HepG2 (cell line): ENCODE data around the gene ZBTB7C. TPM values are rescaled to one million over a fixed set of nuclear protein-coding genes. Genes with fewer than 3 reads are reported as not detected.

ENCODE experiments used
- ATAC-seq: fragments of 200-7000 bp; cut with Tn5 transposase; 3 replicates; pipeline ENCODE4 v1.9.1; 2020; ENCODE audit warnings: mild to moderate bottlenecking, moderate library complexity
- BruUV-seq: library from RNA; stranded (reverse); fragments of 400-500 nt; replicated peaks from 2 replicates; lab custom pipeline; 2021; lab: Mats Ljungman, UMichigan
- CTCF ChIA-PET: fragments of 300-600 bp; formaldehyde crosslinking; extraction: SDS; loops from one replicate; lab custom pipeline; 2021; ENCODE audit warnings: low total read pairs, inconsistent platforms, low intra/inter-chr PET ratio; lab: Yijun Ruan, JAX
- POLR2A ChIA-PET: fragments of 350-600 bp; sonication (Branson Sonifier 250); formaldehyde crosslinking; loops from one replicate; lab custom pipeline; 2020; ENCODE audit warnings: antibody characterized with exemption, inconsistent platforms; lab: Yijun Ruan, JAX
- DNase-seq: peaks from one replicate; pipeline ENCODE4 v3.0.0-alpha.2; 2015; ENCODE audit warnings: low spot score
- FAIRE-seq: peaks from 3 replicates; lab custom pipeline; 2011; peaks lifted over from hg19 to GRCh38; lab: Jason Lieb, UNC
- H2AFZ ChIP-seq: one replicate; pipeline ENCODE4 v1.6.1; 2011; ENCODE audit warnings: low read length, inconsistent platforms
- H3K27ac ChIP-seq: fragments of 300-600 bp; 3 replicates; pipeline ENCODE4 v1.8.0; 2011; ENCODE audit warnings: mixed run types, mild to moderate bottlenecking, mixed read lengths, low read length, inconsistent platforms; ENCODE audit not compliant: insufficient read depth; ENCODE audit errors: extremely low read length
- H3K27me3 ChIP-seq, 2 experiments: fragments of 200-600 bp in 1 of 2; 2 replicates in 1 of 2; 3 replicates in 1 of 2; pipeline versions ENCODE4 v1.6.0 to v1.8.0; 2011; ENCODE audit warnings: low read length in 2 of 2, mild to moderate bottlenecking in 2 of 2, moderate library complexity in 2 of 2, inconsistent platforms in 1 of 2; ENCODE audit not compliant: insufficient read depth in 2 of 2, control insufficient read depth in 1 of 2
- H3K36me3 ChIP-seq, 2 experiments: fragments of 200-600 bp in 1 of 2; replicated peaks in 1 of 2; 2 replicates in 1 of 2; 3 replicates in 1 of 2; pipeline versions ENCODE4 v1.5.1 to v1.8.0; 2011; ENCODE audit warnings: low read length in 2 of 2, inconsistent platforms in 1 of 2; ENCODE audit not compliant: insufficient read depth in 2 of 2, control insufficient read depth in 1 of 2
- H3K4me1 ChIP-seq: 2 replicates; pipeline ENCODE4 v1.5.1; 2012; ENCODE audit warnings: low read length, inconsistent platforms; ENCODE audit not compliant: insufficient read depth
- H3K4me2 ChIP-seq: 2 replicates; pipeline ENCODE4 v1.6.0; 2011; ENCODE audit warnings: low read depth, low read length, inconsistent platforms
- H3K4me3 ChIP-seq, 3 experiments: fragments of 200-600 bp in 1 of 3; sonication (generic), shearing (Covaris generic) in 1 of 3; replicated peaks in 1 of 3; 2 replicates each; pipeline ENCODE4 v1.5.1; 2011 to 2016; ENCODE audit warnings: low read length in 3 of 3, inconsistent platforms in 2 of 3, low read depth in 2 of 3, mild to moderate bottlenecking in 2 of 3, control low read depth in 1 of 3, mixed read lengths in 1 of 3; ENCODE audit not compliant: insufficient read depth in 1 of 3
- H3K79me2 ChIP-seq: one replicate; pipeline ENCODE4 v1.6.1; 2011; ENCODE audit warnings: low read length, inconsistent platforms; ENCODE audit not compliant: insufficient read depth
- H3K9ac ChIP-seq: 2 replicates; pipeline ENCODE4 v1.6.0; 2011; ENCODE audit warnings: mild to moderate bottlenecking, low read depth, low read length, inconsistent platforms; ENCODE audit not compliant: insufficient read depth
- H3K9me3 ChIP-seq: 2 replicates; pipeline ENCODE4 v1.5.1; 2012; ENCODE audit warnings: mild to moderate bottlenecking, low read length
- H4K20me1 ChIP-seq: 2 replicates; pipeline ENCODE4 v1.6.0; 2011; ENCODE audit warnings: inconsistent platforms, mild to moderate bottlenecking, low read length, moderate library complexity; ENCODE audit not compliant: insufficient read depth
- ARID4A ChIP-seq: sonication (generic); formaldehyde crosslinking; IDR thresholded peaks from 2 replicates; pipeline ENCODE4 v1.5.0; 2020; ENCODE audit warnings: mild to moderate bottlenecking, missing genetic modification reagents, borderline replicate concordance
- ETV5 ChIP-seq: IDR thresholded peaks from 2 replicates; pipeline ENCODE4 v1.6.1; 2018; ENCODE audit warnings: missing biosample characterization, missing genetic modification reagents, inconsistent platforms, borderline replicate concordance
- NFE2L2 ChIP-seq: fragments of 150-350 bp; IDR thresholded peaks from 2 replicates; pipeline ENCODE4 v1.6.1; 2014; ENCODE audit warnings: low read length
- TBX3 ChIP-seq: fragments of 450-650 bp; IDR thresholded peaks from 2 replicates; pipeline ENCODE4 v1.6.1; 2017; ENCODE audit warnings: antibody characterized with exemption, mild to moderate bottlenecking, inconsistent platforms, borderline replicate concordance
- TFE3 ChIP-seq: IDR thresholded peaks from 2 replicates; pipeline ENCODE4 v1.6.1; 2016
- ZBTB4 ChIP-seq: sonication (generic); formaldehyde crosslinking; IDR thresholded peaks from 2 replicates; pipeline ENCODE4 v1.4.0; 2020; ENCODE audit warnings: missing genetic modification reagents, mild to moderate bottlenecking, borderline replicate concordance
- ZNF496 ChIP-seq: sonication (generic); formaldehyde crosslinking; IDR thresholded peaks from 2 replicates; pipeline ENCODE4 v1.8.1; 2023; ENCODE audit warnings: mild to moderate bottlenecking, moderate library complexity, missing genetic modification reagents; ENCODE audit not compliant: insufficient replicate concordance
- ZNF776 ChIP-seq: sonication (generic); formaldehyde crosslinking; IDR thresholded peaks from 2 replicates; pipeline ENCODE4 v1.4.0; 2020; ENCODE audit warnings: mild to moderate bottlenecking, missing genetic modification reagents
- ZNF816 ChIP-seq: sonication (generic); formaldehyde crosslinking; IDR thresholded peaks from 2 replicates; pipeline ENCODE4 v1.8.0; 2022; ENCODE audit warnings: missing genetic modification reagents, mild to moderate bottlenecking, borderline replicate concordance
- WGBS: methylation state at CpG from one replicate; pipeline ENCODE4 v1.1.6; 2017; ENCODE audit warnings: low lambda C conversion rate; 5-methylcytosine and 5-hydroxymethylcytosine counted together
- in situ Hi-C: cut with HindIII; loops from 2 replicates; pipeline ENCODE4 v1.10.0; 2017; ENCODE audit warnings: low pct_unique_long_range_greater_than_20kb; ENCODE audit not compliant: extremely low pct_ligation_motif_present
- intact Hi-C: fragments of 100-400 bp; cut with micrococcal nuclease; formaldehyde crosslinking; loops from one replicate; pipeline ENCODE4 v1.10.0; 2022; ENCODE audit not compliant: unreplicated experiment
- polyA plus RNA-seq, 8 experiments: library from polyadenylated mRNA; depleted of rRNA in 3 of 8; stranded (reverse) in 7 of 8; unstranded in 1 of 8; fragments of >200 nt; fragmentation: Illumina TruSeq in 4 of 8; extraction: Trizol in 4 of 8; gene quantifications; 2 replicates each; pipeline versions ENCODE4 v1.2.1 to v1.2.3, GENCODE V29; 2011 to 2016; ENCODE audit warnings: low read depth in 4 of 8, missing spikeins in 1 of 8, mixed read lengths in 1 of 8; ENCODE audit not compliant: insufficient read depth in 1 of 8
- total RNA-seq, 5 experiments: library from RNA; depleted of rRNA; stranded (reverse); fragments of >200 nt; fragmentation: Illumina TruSeq; extraction: Trizol; gene quantifications; 2 replicates each; pipeline ENCODE4 v1.2.3, GENCODE V29; 2016; ENCODE audit warnings: low read depth in 1 of 5

The ZBTB7C gene
- total and polyA plus RNA-seq, 2 of the 13 experiments (the other 11 are each of a cell fraction or from before 2014, with no cell fraction given): 0.01 to 0.04 TPM

- TF ChIP-seq TFE3 (CRISPR knock-in tag): no peak
- no peak for TF ChIP-seq ZNF496 (CRISPR knock-in tag)
- no peak for TF ChIP-seq NFE2L2
- TF ChIP-seq ARID4A: no peak
- TF ChIP-seq TBX3: no peak
Observed at GRCh38 chr18:48339692-48340091, 69.5 kb downstream of the ZBTB7C start (continued).

GRCh38 chr18:48338915-48339314 lies 70.3 kb downstream of the ZBTB7C start:
- Histone ChIP-seq H3K4me2 (no peak overlapping the region), H3K4me1 (no peaks in the 10 kb centered on the region), H3K27ac (no peak overlapping the region), H3K9me3 (no peaks in the 10 kb centered on the region), H3K79me2 (no peaks in the 10 kb centered on the region), H3K36me3 (no peaks in the 10 kb centered on the region), H4K20me1 (no peaks in the 10 kb centered on the region), H3K4me3 (no peak overlapping the region), H3K9ac (no peak overlapping the region), H3K27me3 (peaks cover 2 to 31% of the 10 kb centered on the region in 2 experiments; a peak in 2 of 5 replicates), H2AFZ (no peak overlapping the region)
- intact Hi-C loops (no loop called here), in situ Hi-C loops (no loop called here)
- no peak for FAIRE-seq
- no peak for DNase-seq
- 49% methylated on average over 2 of the region's 3 CpGs for WGBS
- ChIA-PET CTCF (no interaction called here), POLR2A (no interaction called here)
- no peak for ATAC-seq
- no peak for TF ChIP-seq ZNF776 (CRISPR knock-in tag)
- TF ChIP-seq ETV5: no peak
- no peak for TF ChIP-seq ZBTB4 (CRISPR knock-in tag)
- TF ChIP-seq ZNF816 (CRISPR knock-in tag): no peak
- BruUV-seq: no TSS peak
